B cell (primary cell): ENCODE results near the gene PCBP3. TPM values are rescaled to one million over a fixed set of nuclear protein-coding genes. Genes with fewer than 3 reads are reported as not detected.

Experiments
- ATAC-seq: fragments of 200-7000 bp; cut with Tn5 transposase; one replicate; pipeline ENCODE4 v1.10.0; 2021; ENCODE audit warnings: low read depth, mild to moderate bottlenecking, moderate number of reproducible peaks, moderate library complexity
- CTCF ChIA-PET: fragments of 350-600 bp; sonication (Branson Sonifier 250); formaldehyde crosslinking; loops from one replicate; lab custom pipeline; 2021; ENCODE audit warnings: antibody characterized with exemption, inconsistent platforms; lab: Charles Lee
- POLR2A ChIA-PET: fragments of 350-600 bp; sonication (Branson Sonifier 250); formaldehyde crosslinking; loops from one replicate; lab custom pipeline; 2021; ENCODE audit warnings: antibody characterized with exemption; lab: Charles Lee
- DNase-seq: peaks from one replicate; pipeline ENCODE4 v3.0.0; 2013
- H2AFZ ChIP-seq: 2 replicates; pipeline ENCODE4 v1.6.1; 2012; ENCODE audit warnings: mild to moderate bottlenecking, low read depth, low read length; ENCODE audit not compliant: insufficient read depth, poor library complexity, severe bottlenecking
- H3K27ac ChIP-seq, 2 donors: 1 replicate in 1 of 2; 2 replicates in 1 of 2; pipeline ENCODE4 v1.5.1; 2012 to 2013; ENCODE audit warnings: low read length in 2 of 2, mild to moderate bottlenecking in 2 of 2, moderate library complexity in 1 of 2
- H3K27me3 ChIP-seq, 4 experiments: fragments of 200-600 bp in 1 of 4; sonication (generic) in 1 of 4; replicated peaks in 1 of 4; 1 replicate in 2 of 4; 2 replicates in 2 of 4; pipeline versions ENCODE4 v1.6.1 to v1.7.0; 2013 to 2016; ENCODE audit warnings: low read length in 3 of 4, mild to moderate bottlenecking in 2 of 4, mixed read lengths in 1 of 4, moderate library complexity in 1 of 4; ENCODE audit not compliant: insufficient read depth in 4 of 4, control insufficient read depth in 3 of 4; ENCODE audit errors: control extremely low read depth in 1 of 4
- H3K36me3 ChIP-seq, 2 experiments: replicated peaks in 1 of 2; 1 replicate in 1 of 2; 2 replicates in 1 of 2; pipeline versions ENCODE4 v1.6.1 to v1.7.1; 2013; ENCODE audit warnings: low read length in 1 of 2; ENCODE audit not compliant: insufficient read depth in 2 of 2, control insufficient read depth in 1 of 2; ENCODE audit errors: control extremely low read depth in 1 of 2, extremely low read depth in 1 of 2
- H3K4me1 ChIP-seq, 2 donors: fragments of 200-600 bp in 1 of 2; sonication (generic) in 1 of 2; 1 replicate in 1 of 2; 2 replicates in 1 of 2; pipeline versions ENCODE4 v1.5.1 to v1.6.1; 2013 to 2017; ENCODE audit warnings: low read length in 2 of 2; ENCODE audit not compliant: control insufficient read depth in 2 of 2, insufficient read depth in 2 of 2
- H3K4me2 ChIP-seq: replicated peaks from 2 replicates; pipeline ENCODE3; 2012; ENCODE audit warnings: mild to moderate bottlenecking, low read depth, low read length; ENCODE audit not compliant: poor library complexity, severe bottlenecking
- H3K4me3 ChIP-seq, 5 experiments: fragments of 200-600 bp in 1 of 5; sonication (generic) in 1 of 5; 1 replicate in 3 of 5; 2 replicates in 2 of 5; pipeline versions ENCODE4 v1.5.1 to v1.7.0; 2011 to 2016; ENCODE audit warnings: low read length in 4 of 5, mild to moderate bottlenecking in 4 of 5, low read depth in 2 of 5, control low read depth in 1 of 5, moderate library complexity in 1 of 5; ENCODE audit not compliant: insufficient read depth in 1 of 5; ENCODE audit errors: control extremely low read depth in 1 of 5, extremely low read depth in 1 of 5
- H3K79me2 ChIP-seq: fragments of 200-600 bp; sonication (generic); one replicate; pipeline ENCODE4 v1.6.0; 2016; ENCODE audit warnings: low read length; ENCODE audit not compliant: control insufficient read depth, insufficient read depth
- H3K9ac ChIP-seq: fragments of 200-600 bp; sonication (generic); 2 replicates; pipeline ENCODE4 v1.6.1; 2017; ENCODE audit warnings: mild to moderate bottlenecking, low read length, moderate library complexity
- H3K9me3 ChIP-seq, 3 donors: one replicate each; pipeline versions ENCODE4 v1.6.1 to v1.7.1; 2013; ENCODE audit warnings: low read length in 2 of 3; ENCODE audit not compliant: control insufficient read depth in 2 of 3, insufficient read depth in 1 of 3; ENCODE audit errors: control extremely low read depth in 1 of 3
- H4K20me1 ChIP-seq: 2 replicates; pipeline ENCODE4 v1.6.0; 2012; ENCODE audit warnings: mild to moderate bottlenecking, low read length; ENCODE audit not compliant: insufficient read depth, control insufficient read depth, poor library complexity, severe bottlenecking
- H3K27ac Mint-ChIP-seq: one replicate; pipeline ENCODE4 v1.8.0; 2021; ENCODE audit warnings: mixed read lengths
- H3K27me3 Mint-ChIP-seq: one replicate; pipeline ENCODE4 v1.8.0; 2021; ENCODE audit warnings: mixed read lengths
- H3K4me1 Mint-ChIP-seq: one replicate; pipeline ENCODE4 v1.8.0; 2021; ENCODE audit warnings: mixed read lengths
- H3K4me3 Mint-ChIP-seq: one replicate; pipeline ENCODE4 v1.8.0; 2021; ENCODE audit warnings: mixed read lengths
- H3K9me3 Mint-ChIP-seq: one replicate; pipeline ENCODE4 v1.8.0; 2022; ENCODE audit warnings: mixed read lengths; ENCODE audit not compliant: insufficient read depth
- CTCF ChIP-seq: fragments of 200-600 bp; IDR thresholded peaks from one replicate; pipeline ENCODE4 v1.8.0; 2022; ENCODE audit warnings: antibody characterized with exemption, mild to moderate bottlenecking
- EZH2 ChIP-seq: IDR thresholded peaks from 2 replicates; pipeline ENCODE4 v1.6.1; 2012; ENCODE audit warnings: borderline replicate concordance, low read depth, mild to moderate bottlenecking, moderate library complexity, low read length; ENCODE audit not compliant: insufficient read depth, poor library complexity, severe bottlenecking
- WGBS: methylation state at CpG from one replicate; pipeline ENCODE4 v1.1.5; 2013; ENCODE audit warnings: missing lambda C conversion rate; ENCODE audit not compliant: insufficient coverage; 5-methylcytosine and 5-hydroxymethylcytosine counted together
- intact Hi-C: fragments of 100-400 bp; cut with micrococcal nuclease; formaldehyde crosslinking; loops from one replicate; pipeline ENCODE4 v1.10.0; 2022
- polyA plus RNA-seq: library from polyadenylated mRNA; depleted of rRNA; stranded (reverse); fragments of >200 nt; gene quantifications from 2 replicates; pipeline ENCODE4 v1.2.3, GENCODE V29; 2012
- total RNA-seq, 2 donors: library from RNA; stranded (reverse); fragments of 120-200 nt in 1 of 2; gene quantifications; 1 replicate in 1 of 2; 2 replicates in 1 of 2; pipeline versions ENCODE4 v1.2.3 to v1.2.4, GENCODE V29; 2013 to 2022

PCBP3 gene
- total and polyA plus RNA-seq, 2 donors (not counting 1 experiment from before 2014, with no cell fraction given), result 0.45 to 2.7 TPM

- TF ChIP-seq CTCF (no peak), EZH2 (no peak)
- 96% methylated on average over 10 of the region's 14 CpGs for WGBS
- no peaks in the 10 kb centered on the region for H3K9me3 Mint-ChIP-seq
- H3K4me3 Mint-ChIP-seq, result no peak overlapping the region
- H3K9ac ChIP-seq, result no peak overlapping the region
- POLR2A ChIA-PET, result no interaction called here
- intact Hi-C loops, result no loop called here
- no peaks in the 10 kb centered on the region for H3K4me1 ChIP-seq
- H3K27ac ChIP-seq, result no peak overlapping the region
- no peak overlapping the region for H3K27ac Mint-ChIP-seq
- no peaks in the 10 kb centered on the region for H3K79me2 ChIP-seq
- H3K4me3 ChIP-seq, result no peak overlapping the region
- no peaks in the 10 kb centered on the region for H3K27me3 ChIP-seq
- ATAC-seq (no peak), DNase-seq (no peak)
- peaks cover 2% of the 10 kb centered on the region for H3K4me1 Mint-ChIP-seq
- H3K4me2 ChIP-seq, result no peak overlapping the region
- peaks cover 0 to 4% (median 0%) of the 10 kb centered on the region in 3 donors for H3K9me3 ChIP-seq
- H3K27me3 Mint-ChIP-seq, result peaks cover 22% of the 10 kb centered on the region
- H2AFZ ChIP-seq, result no peak overlapping the region
- no peaks in the 10 kb centered on the region for H3K36me3 ChIP-seq
- no peaks in the 10 kb centered on the region for H4K20me1 ChIP-seq
- CTCF ChIA-PET, result no interaction called here
Observed at GRCh38 chr21:45816794-45817193, 173.3 kb downstream of the PCBP3 start.

- POLR2A ChIA-PET, result no interaction called here
- H3K36me3 ChIP-seq, result no peaks in the 10 kb centered on the region
- no peaks in the 10 kb centered on the region for H3K9me3 Mint-ChIP-seq
- H3K79me2 ChIP-seq, result no peaks in the 10 kb centered on the region
- H4K20me1 ChIP-seq, result no peaks in the 10 kb centered on the region
- H3K27me3 Mint-ChIP-seq, result peaks cover 28% of the 10 kb centered on the region
- WGBS, result 95% methylated on average over 13 of the region's 13 CpGs
- no peak overlapping the region for H3K4me2 ChIP-seq
- no peaks in the 10 kb centered on the region for H3K4me1 ChIP-seq
- DNase-seq, result no peak
- peaks cover 2% of the 10 kb centered on the region for H3K4me1 Mint-ChIP-seq
- H3K4me3 ChIP-seq, result no peak overlapping the region
- H2AFZ ChIP-seq, result no peak overlapping the region
- intact Hi-C loops, result no loop called here
- CTCF ChIA-PET, result no interaction called here
- H3K27ac ChIP-seq, result no peak overlapping the region
- H3K9me3 ChIP-seq, result peaks cover 0 to 4% (median 0%) of the 10 kb centered on the region in 3 donors
- H3K4me3 Mint-ChIP-seq, result no peak overlapping the region
- no peak for TF ChIP-seq CTCF
- no peak for TF ChIP-seq EZH2
- ATAC-seq, result no peak
- no peak overlapping the region for H3K9ac ChIP-seq
- H3K27ac Mint-ChIP-seq, result no peak overlapping the region
- H3K27me3 ChIP-seq, result no peaks in the 10 kb centered on the region
Observed at GRCh38 chr21:45817345-45817744, 173.8 kb downstream of the PCBP3 start.
